AG09319 (cell line): ENCODE measurements around the gene TMEM255B.

Experiments used
- DNase-seq: peaks from one replicate; pipeline ENCODE4 v3.0.0-alpha.2; 2010; ENCODE audit warnings: low read depth; ENCODE audit errors: extremely low read depth
- CTCF ChIP-seq: IDR thresholded peaks from 2 replicates; pipeline ENCODE4 v1.5.1; 2011; ENCODE audit warnings: low read depth, mild to moderate bottlenecking, inconsistent platforms, low read length, moderate library complexity

Gene TMEM255B

GRCh38 chr13:113811081-113811928, 52.3 kb downstream of the TMEM255B start:
- TF ChIP-seq CTCF: no peak
- no peak for DNase-seq

- no peak for DNase-seq
- no peak for TF ChIP-seq CTCF
Measured at GRCh38 chr13:113812178-113813040, 53.4 kb downstream of the TMEM255B start.

GRCh38 chr13:113813070-113813748, 54.2 kb downstream of the TMEM255B start:
- DNase-seq: no peak
- no peak for TF ChIP-seq CTCF

- no peak for TF ChIP-seq CTCF
Measured at GRCh38 chr13:113813749-113814434, 54.9 kb downstream of the TMEM255B start.

GRCh38 chr13:113814435-113814821, 55.4 kb downstream of the TMEM255B start:
- DNase-seq: no peak
- no peak for TF ChIP-seq CTCF

More at GRCh38 chr13:113813749-113814434, 54.9 kb downstream of the TMEM255B start:
- DNase-seq: no peak

GRCh38 chr13:113815151-113816058, 56.4 kb downstream of the TMEM255B start:
- no peak for TF ChIP-seq CTCF
- DNase-seq: no peak
